Tibial artery (tissue), 4 donors: Measurements from ENCODE around the gene SYNE1.
A peak's percentile ranks its signal among the peaks of the same experiment; 100 is the strongest.

Experiments
- DNase-seq, 2 donors: peaks; one replicate each; pipeline ENCODE4 v3.0.0-alpha.2; 2019
- H3K27ac ChIP-seq, 2 donors: fragments of 200-600 bp; sonication (generic) in 1 of 2; 1 replicate in 1 of 2; 2 replicates in 1 of 2; pipeline ENCODE4 v1.5.1; 2018 to 2019; ENCODE audit warnings: mild to moderate bottlenecking in 1 of 2
- H3K27me3 ChIP-seq, 2 donors: fragments of 200-600 bp; sonication (generic) in 1 of 2; one replicate each; pipeline versions ENCODE4 v1.5.1 to v1.6.0; 2016 to 2019
- H3K36me3 ChIP-seq, 3 donors: fragments of 200-600 bp; sonication (generic) in 2 of 3; one replicate each; pipeline ENCODE4 v1.5.1; 2016 to 2019; ENCODE audit warnings: mild to moderate bottlenecking in 2 of 3
- H3K4me1 ChIP-seq, 4 donors: fragments of 200-600 bp; sonication (generic) in 2 of 4; 1 replicate in 3 of 4; 2 replicates in 1 of 4; pipeline ENCODE4 v1.5.1; 2016 to 2019
- H3K4me3 ChIP-seq, 2 donors: fragments of 200-600 bp; sonication (generic) in 1 of 2; 1 replicate in 1 of 2; 2 replicates in 1 of 2; pipeline ENCODE4 v1.5.1; 2018 to 2019; ENCODE audit warnings: mild to moderate bottlenecking in 2 of 2
- H3K9me3 ChIP-seq, 3 donors: fragments of 200-600 bp; sonication (generic) in 1 of 3; one replicate each; pipeline ENCODE4 v1.5.1; 2016 to 2019
- intact Hi-C: fragments of 100-400 bp; cut with DNase I; formaldehyde crosslinking; loops from one replicate; pipeline ENCODE4 v1.15.0; 2023; ENCODE audit warnings: low total_unique reads
- TF ChIP-seq, protein P1 (sequence below), 2 experiments: fragments of 200-600 bp in 1 of 2; fragments of 450-650 bp in 1 of 2; IDR thresholded peaks; one replicate each; pipeline ENCODE4 v1.5.1; 2017 to 2019; ENCODE audit warnings: antibody characterized with exemption in 2 of 2, mild to moderate bottlenecking in 1 of 2, moderate library complexity in 1 of 2

SYNE1 gene

DNA sequence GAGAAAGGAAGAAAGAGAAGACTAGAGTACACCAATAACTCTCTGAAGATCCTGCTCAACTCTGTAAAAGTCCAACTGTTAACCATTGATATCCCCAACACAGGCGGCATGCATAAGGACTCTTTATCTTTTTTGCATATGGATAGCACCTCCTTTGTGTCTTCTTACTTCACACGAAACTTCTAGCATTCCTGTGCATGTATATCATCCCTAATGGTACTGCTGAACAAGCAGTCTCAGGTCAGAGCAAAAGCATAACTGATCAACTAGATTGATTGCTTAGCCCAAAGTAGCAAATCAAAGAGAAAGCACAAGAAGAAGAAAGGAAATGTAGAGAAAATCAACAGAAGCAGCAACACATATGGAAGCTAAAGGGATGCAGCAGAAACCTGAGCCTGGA lies 234.4 kb downstream of the SYNE1 start:
- H3K4me1 ChIP-seq, result peaks cover 0 to 64% (median 25%) of the 10 kb centered on the region in 4 donors
- intact Hi-C loops, result no loop called here
- H3K27ac ChIP-seq, result peak overlapping the region; percentile 64 to 79
- H3K36me3 ChIP-seq, result no peaks in the 10 kb centered on the region
- TF ChIP-seq, protein P1, sequence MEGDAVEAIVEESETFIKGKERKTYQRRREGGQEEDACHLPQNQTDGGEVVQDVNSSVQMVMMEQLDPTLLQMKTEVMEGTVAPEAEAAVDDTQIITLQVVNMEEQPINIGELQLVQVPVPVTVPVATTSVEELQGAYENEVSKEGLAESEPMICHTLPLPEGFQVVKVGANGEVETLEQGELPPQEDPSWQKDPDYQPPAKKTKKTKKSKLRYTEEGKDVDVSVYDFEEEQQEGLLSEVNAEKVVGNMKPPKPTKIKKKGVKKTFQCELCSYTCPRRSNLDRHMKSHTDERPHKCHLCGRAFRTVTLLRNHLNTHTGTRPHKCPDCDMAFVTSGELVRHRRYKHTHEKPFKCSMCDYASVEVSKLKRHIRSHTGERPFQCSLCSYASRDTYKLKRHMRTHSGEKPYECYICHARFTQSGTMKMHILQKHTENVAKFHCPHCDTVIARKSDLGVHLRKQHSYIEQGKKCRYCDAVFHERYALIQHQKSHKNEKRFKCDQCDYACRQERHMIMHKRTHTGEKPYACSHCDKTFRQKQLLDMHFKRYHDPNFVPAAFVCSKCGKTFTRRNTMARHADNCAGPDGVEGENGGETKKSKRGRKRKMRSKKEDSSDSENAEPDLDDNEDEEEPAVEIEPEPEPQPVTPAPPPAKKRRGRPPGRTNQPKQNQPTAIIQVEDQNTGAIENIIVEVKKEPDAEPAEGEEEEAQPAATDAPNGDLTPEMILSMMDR (IDR thresholded peaks at IDR 0.05), result no peak
- H3K4me3 ChIP-seq, result no peak overlapping the region
- H3K27me3 ChIP-seq, result no peaks in the 10 kb centered on the region
- DNase-seq, result no peak
- H3K9me3 ChIP-seq, result no peaks in the 10 kb centered on the region

DNA sequence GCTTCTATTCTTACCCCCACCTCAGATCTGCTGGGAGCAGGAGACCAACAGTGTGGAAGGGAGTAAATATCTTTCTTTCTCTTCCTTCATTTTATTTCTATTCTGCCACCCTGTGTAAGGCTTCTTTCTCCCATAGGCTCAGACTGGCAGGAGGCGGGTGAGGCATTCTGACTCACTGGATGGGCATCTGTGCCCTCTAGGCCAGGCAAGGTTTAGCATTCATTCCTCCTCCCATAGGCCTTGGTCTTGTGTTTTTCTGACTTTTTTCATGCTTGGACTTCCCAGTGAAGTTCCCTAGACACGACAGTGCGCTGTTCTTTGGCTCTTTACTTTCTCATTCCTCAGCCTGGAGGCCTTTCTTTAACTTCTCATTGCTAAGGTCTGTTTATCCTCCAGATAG lies 235.2 kb downstream of the SYNE1 start:
- Histone ChIP-seq H3K4me3 (no peak overlapping the region), H3K27me3 (no peaks in the 10 kb centered on the region), H3K9me3 (no peaks in the 10 kb centered on the region), H3K36me3 (no peaks in the 10 kb centered on the region), H3K27ac (peak overlapping the region; percentile 64 to 79), H3K4me1 (peaks cover 0 to 64% (median 25%) of the 10 kb centered on the region in 4 donors)
- DNase-seq, result no peak
- TF ChIP-seq, protein P1 (IDR thresholded peaks at IDR 0.05), result no peak
- intact Hi-C loops, result no loop called here

DNA sequence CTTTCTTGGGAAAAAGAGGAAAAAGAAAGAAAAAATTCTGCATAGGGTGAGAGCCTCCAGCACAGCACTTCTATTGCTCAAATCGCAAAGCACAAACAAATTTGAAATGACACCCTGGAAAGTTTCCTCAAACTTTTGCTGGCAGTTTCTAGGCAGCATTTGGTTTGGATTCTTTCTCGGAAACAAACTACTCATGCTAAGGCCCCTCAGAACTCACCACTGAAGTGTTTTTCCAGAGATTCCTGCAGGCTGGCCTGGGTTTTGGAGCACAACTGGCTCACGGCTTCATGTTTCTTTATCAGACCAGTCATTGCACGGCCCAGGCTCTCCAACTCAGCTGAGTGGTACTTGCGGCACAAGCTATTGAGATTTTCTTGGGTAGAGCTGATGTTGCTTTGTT lies 237.8 kb downstream of the SYNE1 start:
- peaks cover 0 to 67% (median 25%) of the 10 kb centered on the region in 4 donors for H3K4me1 ChIP-seq
- no peaks in the 10 kb centered on the region for H3K36me3 ChIP-seq
- H3K9me3 ChIP-seq, result no peaks in the 10 kb centered on the region
- peak overlapping the region in 1 of 2 donors; percentile 19 for H3K4me3 ChIP-seq
- TF ChIP-seq, protein P1 (IDR thresholded peaks at IDR 0.05), result no peak
- DNase-seq, result peak; percentile 63 to 78
- H3K27ac ChIP-seq, result peak overlapping the region; percentile 64 to 79
- no peaks in the 10 kb centered on the region for H3K27me3 ChIP-seq
- intact Hi-C loops, result loop anchor here (2.0 kb wide), 1 partner anchor 17 kb away; no protein-coding TSS in a partner anchor

DNA sequence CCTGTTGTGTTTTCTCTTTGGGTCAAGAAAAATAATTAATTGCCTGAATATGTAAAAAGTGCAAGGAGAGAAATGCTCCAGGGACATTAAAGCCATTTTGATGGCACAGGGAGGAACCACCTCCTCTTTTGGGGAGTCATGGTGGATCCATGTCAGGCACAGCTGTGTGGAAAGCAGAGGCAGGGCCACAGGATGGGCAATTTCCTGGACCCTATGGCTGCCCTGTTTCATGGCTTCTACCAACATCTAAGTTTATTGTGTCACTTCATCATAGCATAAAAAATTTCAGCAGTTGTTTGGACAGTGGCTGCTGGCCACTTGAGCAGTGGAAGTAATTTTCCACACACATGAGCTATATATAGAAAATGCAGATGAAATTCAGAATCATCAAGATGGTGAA lies 238.2 kb downstream of the SYNE1 start:
- Histone ChIP-seq H3K9me3 (no peaks in the 10 kb centered on the region), H3K27me3 (no peaks in the 10 kb centered on the region), H3K4me1 (peaks cover 0 to 66% (median 27%) of the 10 kb centered on the region in 4 donors), H3K27ac (peak overlapping the region; percentile 64 to 79), H3K36me3 (no peaks in the 10 kb centered on the region), H3K4me3 (peak overlapping the region in 1 of 2 donors; percentile 19)
- TF ChIP-seq, protein P1 (IDR thresholded peaks at IDR 0.05), result no peak
- no peak for DNase-seq
- intact Hi-C loops, result loop anchor here (2.0 kb wide), 1 partner anchor 16 kb away; no protein-coding TSS in a partner anchor

DNA sequence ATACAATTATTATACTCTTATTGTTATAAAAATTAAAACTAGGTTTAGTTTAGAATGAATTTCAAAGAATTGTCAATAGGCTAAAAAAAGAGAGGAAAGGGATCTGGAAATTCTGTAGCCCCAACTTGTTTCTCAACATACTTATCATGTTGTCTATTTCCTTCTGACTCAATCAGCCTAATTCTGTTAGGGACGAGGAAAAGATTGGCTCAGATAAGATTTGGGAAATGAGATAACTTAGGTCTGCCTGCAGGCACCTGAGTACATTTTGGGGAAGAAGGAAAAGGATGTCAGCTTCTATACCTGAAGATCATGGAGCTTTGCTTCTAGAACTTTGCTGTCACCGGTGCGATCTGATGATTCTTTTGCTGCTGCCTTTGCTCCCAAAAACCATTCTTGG lies 238.8 kb downstream of the SYNE1 start:
- Histone ChIP-seq H3K27ac (peak overlapping the region; percentile 64 to 79), H3K4me1 (peaks cover 0 to 60% (median 27%) of the 10 kb centered on the region in 4 donors), H3K36me3 (no peaks in the 10 kb centered on the region), H3K9me3 (no peaks in the 10 kb centered on the region), H3K4me3 (no peak overlapping the region), H3K27me3 (no peaks in the 10 kb centered on the region)
- intact Hi-C loops, result loop anchor here (2.0 kb wide), 1 partner anchor 16 kb away; no protein-coding TSS in a partner anchor
- TF ChIP-seq, protein P1 (IDR thresholded peaks at IDR 0.05), result no peak
- no peak for DNase-seq

DNA sequence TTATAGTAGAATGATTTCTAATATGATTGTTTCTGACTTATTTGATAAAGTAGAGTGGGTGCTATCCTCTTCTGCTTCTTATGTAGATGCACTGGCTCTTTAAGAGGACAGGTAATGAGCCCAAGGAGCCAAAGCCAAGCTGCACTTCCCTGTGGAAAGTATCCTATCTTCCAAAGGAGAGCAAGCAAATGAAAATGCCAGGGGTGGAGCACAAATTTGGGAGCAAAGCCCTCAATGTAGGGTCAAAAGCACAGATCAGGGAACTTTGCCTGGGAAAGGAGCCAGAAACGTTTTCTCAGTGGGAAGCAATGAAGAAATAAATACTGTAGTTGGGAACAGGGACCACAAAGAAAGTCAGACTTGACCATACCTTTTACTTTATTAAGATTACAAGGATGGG lies 242.9 kb downstream of the SYNE1 start:
- no peaks in the 10 kb centered on the region for H3K36me3 ChIP-seq
- H3K27ac ChIP-seq, result no peak overlapping the region
- H3K4me1 ChIP-seq, result peaks cover 0 to 48% (median 27%) of the 10 kb centered on the region in 4 donors
- no peak for DNase-seq
- no peaks in the 10 kb centered on the region for H3K9me3 ChIP-seq
- TF ChIP-seq, protein P1 (IDR thresholded peaks at IDR 0.05), result no peak
- no peak overlapping the region for H3K4me3 ChIP-seq
- H3K27me3 ChIP-seq, result no peaks in the 10 kb centered on the region
- intact Hi-C loops, result no loop called here
